Erythroblast (primary cell): ENCODE results near the gene GNAQ.
A peak's percentile ranks its signal among the peaks of the same experiment; 100 is the strongest.
"Not testable (repeated sequence)": the region's sequence is repeated elsewhere in the genome, so short reads cannot be mapped to it uniquely, and the experiment has no call there.

Experiments
- DNase-seq, 2 experiments: peaks; one replicate each; lab custom pipeline; 2025; lab: John Stamatoyannopoulos, UW
- GATA1 ChIP-seq: IDR thresholded peaks from 2 replicates; pipeline ENCODE4 v1.6.1; 2011; ENCODE audit warnings: low read depth, mild to moderate bottlenecking, control low read depth, low read length, moderate library complexity
- POLR2A ChIP-seq: IDR thresholded peaks from 2 replicates; pipeline ENCODE4 v1.6.1; 2011; ENCODE audit warnings: mild to moderate bottlenecking, low read length

Gene GNAQ

DNA sequence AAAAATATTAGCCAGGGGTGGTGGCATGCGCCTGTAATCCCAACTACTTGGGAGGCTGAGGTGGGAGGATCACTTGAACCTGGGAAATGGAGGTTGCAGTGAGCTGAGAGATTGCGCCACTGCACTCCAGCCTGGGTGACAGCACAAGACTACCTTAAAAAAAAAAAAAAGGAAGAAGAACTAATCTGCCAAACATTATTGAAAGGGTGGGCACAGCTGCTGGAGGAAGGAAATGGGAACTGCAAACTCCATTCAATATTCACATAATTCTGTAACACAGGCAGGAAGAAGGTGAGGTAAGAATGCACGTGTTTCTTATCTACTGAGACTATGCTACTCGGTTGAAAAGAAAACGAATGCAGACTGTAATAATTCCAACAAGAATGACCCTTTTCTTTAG is 262.4 kb downstream of the GNAQ start:
- no peak for TF ChIP-seq POLR2A
- no peak for TF ChIP-seq GATA1
- no peak for DNase-seq

DNA sequence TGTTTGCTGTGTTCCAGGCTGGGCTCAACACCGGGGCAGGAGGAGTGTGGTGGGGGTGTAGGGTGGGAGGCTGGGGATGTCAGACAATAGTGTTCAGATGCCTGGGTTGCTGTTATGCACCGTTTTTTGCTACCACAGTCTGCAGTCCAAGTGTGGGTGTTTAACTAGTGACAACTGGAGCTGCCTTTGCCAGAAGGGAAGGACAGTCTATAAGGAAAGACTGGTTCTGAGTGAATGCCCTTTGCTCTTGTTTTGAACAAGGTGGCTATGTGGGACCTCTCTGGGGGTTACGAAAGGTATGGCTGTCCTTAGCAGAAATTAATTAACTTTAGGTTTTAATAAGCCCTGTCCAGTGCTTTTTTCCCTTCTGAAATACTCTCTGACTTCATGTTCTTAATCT is 265.0 kb downstream of the GNAQ start:
- DNase-seq: no peak
- TF ChIP-seq GATA1 (no peak), POLR2A (no peak)

DNA sequence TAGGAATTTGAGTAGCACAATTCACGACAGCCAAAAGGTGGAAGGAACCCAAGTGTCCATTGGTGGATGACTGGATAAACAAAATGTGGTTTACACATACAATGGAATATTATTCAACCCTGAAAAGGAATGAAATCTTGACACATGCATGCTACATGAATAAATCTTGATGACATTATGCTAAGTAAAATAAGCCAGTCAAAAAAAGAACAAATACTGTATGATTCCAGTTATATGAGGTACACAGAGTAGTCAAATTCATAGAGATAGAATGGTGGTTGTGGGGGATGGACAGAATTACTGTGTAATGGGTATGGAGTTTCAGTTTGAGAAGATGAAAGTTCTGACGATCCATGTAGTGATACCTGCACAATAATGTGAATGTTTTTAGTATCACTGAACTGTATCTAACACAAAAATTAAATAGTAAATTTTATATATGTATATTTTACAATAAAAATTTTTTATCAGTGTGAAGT is 265.8 kb downstream of the GNAQ start:
- DNase-seq: no peak
- TF ChIP-seq POLR2A (no peak), GATA1 (no peak)

- TF ChIP-seq GATA1 (no peak), POLR2A (no peak)
- peak; percentile 41 to 51 for DNase-seq
These were observed 266.5 kb downstream of the GNAQ start for GRCh38 chr9:77764894-77765780.

GRCh38 chr9:77763566-77763965 is 268.0 kb downstream of the GNAQ start:
- TF ChIP-seq GATA1: no peak
- TF ChIP-seq POLR2A: no peak
- DNase-seq: no peak

DNA sequence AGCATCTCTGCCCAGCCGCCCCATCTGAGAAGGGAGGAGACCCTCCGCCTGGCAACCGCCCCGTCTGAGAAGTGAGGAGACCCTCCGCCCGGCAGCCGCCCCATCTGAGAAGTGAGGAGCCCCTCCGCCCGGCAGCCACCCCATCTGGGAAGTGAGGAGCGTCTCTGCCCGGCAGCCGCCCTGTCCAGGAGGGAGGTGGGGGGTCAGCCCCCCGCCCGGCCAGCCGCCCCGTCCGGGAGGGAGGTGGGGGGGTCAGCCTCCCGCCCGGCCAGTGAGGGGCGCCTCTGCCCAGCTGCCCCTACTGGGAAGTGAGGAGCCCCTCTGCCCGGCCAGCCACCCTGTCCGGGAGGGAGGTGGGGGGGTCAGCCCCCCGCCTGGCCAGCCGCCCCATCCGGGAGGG is 270.7 kb downstream of the GNAQ start:
- not testable (repeated sequence) for DNase-seq

- DNase-seq: no peak
- no peak for TF ChIP-seq GATA1
- TF ChIP-seq POLR2A: no peak
These were observed 272.2 kb downstream of the GNAQ start for GRCh38 chr9:77759391-77759790.

DNA sequence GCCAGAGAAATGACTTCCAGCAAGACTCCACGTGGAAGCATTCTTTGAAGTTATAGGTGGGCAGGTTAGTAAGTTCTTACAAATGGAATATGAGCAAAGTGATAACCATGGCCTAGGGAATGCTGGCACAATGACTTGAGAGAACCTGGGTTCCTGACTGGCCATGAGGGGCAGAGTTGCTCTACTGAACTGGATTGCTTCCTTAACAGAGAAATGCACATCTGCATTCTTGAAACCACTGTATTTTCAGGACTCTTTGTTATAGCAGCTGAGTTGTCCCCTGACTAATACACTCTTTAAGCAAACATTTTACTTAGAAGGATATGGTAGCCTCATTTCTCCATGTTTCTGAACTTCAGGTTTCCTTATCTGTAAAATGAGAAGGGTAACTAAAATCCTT is 275.2 kb downstream of the GNAQ start:
- TF ChIP-seq GATA1 (no peak), POLR2A (no peak)
- DNase-seq: peak; percentile 3 to 19

GRCh38 chr9:77753180-77753579 is 278.4 kb downstream of the GNAQ start:
- TF ChIP-seq GATA1 (no peak), POLR2A (no peak)
- DNase-seq: peak; percentile 14 to 68

DNA sequence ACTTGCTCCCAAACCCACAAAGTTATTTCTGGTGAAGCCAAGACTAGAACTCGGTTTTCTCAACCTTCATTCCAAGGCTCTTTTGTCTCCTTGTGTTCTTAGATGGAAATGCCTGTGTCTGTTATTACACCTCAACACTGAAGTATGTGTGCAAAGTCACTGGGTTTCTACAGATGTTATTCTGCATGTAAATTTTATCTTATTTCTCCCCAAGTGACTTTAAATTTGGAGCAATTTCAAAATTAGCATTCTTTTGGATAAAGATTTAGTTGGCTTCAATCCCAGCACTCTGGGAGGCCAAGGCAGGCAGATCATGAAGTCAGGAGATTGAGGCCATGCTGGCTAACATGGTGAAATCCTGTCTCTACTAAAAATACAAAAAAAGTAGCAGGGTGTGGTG is 279.1 kb downstream of the GNAQ start:
- TF ChIP-seq GATA1: no peak
- TF ChIP-seq POLR2A: no peak
- DNase-seq: no peak

DNA sequence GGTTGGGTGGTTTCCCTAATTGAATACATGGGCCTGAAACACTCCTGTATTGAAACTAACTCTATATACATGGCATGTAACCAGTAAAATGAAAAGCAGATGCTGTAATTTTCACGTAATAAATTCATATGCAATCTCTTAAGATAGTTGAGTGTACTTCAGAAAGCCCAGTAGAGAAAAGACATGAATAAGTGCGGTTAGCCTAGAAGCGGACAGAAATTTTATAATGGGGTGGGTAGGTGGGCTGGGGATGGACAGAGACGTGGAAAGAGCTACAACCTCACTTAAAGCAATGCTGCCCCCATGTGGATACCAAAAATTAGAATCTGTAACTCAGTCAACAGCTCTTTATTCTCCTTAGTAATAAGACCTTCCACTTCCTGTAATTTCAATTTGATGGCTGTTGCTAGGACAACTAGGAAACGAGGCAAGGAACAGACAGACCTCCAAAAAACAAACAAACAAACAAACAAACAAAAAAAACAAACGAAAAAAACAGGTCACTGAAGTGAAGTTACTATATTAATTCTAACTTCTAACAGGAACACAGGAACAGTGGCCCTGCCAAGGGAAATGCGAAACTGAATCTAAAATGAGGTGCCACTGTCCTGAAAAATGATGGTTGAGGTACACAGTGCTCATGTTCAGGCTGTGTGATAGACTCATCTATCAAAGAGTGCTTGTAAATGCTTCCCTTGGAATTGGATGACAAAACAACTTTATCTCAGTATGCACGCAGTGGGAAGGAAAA is 280.1 kb downstream of the GNAQ start:
- DNase-seq: peak; percentile 35 to 54

GRCh38 chr9:77750981-77751340 is 280.6 kb downstream of the GNAQ start:
- no peak for TF ChIP-seq POLR2A
- TF ChIP-seq GATA1: no peak
- no peak for DNase-seq

More for the DNA sequence above, 280.1 kb downstream of the GNAQ start:
- TF ChIP-seq POLR2A (no peak), GATA1 (no peak)

DNA sequence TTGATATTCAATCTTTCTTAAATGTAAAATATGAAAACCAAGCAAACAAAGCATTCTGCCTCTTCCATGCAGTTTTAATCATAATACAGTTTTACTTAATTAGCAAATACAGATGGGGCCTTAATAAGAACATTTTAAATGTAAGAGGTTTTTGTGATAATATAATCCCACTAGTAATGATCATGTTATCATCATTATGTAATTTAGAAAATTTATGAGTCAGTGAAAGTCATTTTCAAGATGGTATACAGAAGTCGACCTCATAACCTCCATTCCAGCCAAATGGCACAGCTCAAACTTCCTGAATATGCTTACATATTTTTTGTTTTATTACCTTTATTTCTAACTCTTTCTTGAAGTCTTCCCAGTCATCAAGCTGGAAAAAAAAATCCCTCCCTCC is 281.3 kb downstream of the GNAQ start:
- TF ChIP-seq GATA1: no peak
- no peak for TF ChIP-seq POLR2A
- DNase-seq: no peak

GRCh38 chr9:77748214-77748772 is 283.3 kb downstream of the GNAQ start:
- no peak for TF ChIP-seq POLR2A
- no peak for TF ChIP-seq GATA1
- no peak for DNase-seq
